Central memory CD4-positive, alpha-beta T cell (primary cell): ENCODE measurements around the gene DRC3.
A peak's percentile ranks its signal among the peaks of the same experiment; 100 is the strongest.
"Not testable (repeated sequence)": the region's sequence is repeated elsewhere in the genome, so short reads cannot be mapped to it uniquely, and the experiment has no call there.

Source experiments
- DNase-seq: peaks from one replicate; pipeline ENCODE4 v3.0.0; 2022
- total RNA-seq, 3 experiments: gene quantifications; one replicate each; lab custom pipeline; 2026; lab: John Stamatoyannopoulos, UW

Gene DRC3, protein sequence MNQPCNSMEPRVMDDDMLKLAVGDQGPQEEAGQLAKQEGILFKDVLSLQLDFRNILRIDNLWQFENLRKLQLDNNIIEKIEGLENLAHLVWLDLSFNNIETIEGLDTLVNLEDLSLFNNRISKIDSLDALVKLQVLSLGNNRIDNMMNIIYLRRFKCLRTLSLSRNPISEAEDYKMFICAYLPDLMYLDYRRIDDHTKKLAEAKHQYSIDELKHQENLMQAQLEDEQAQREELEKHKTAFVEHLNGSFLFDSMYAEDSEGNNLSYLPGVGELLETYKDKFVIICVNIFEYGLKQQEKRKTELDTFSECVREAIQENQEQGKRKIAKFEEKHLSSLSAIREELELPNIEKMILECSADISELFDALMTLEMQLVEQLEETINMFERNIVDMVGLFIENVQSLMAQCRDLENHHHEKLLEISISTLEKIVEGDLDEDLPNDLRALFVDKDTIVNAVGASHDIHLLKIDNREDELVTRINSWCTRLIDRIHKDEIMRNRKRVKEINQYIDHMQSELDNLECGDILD
- total RNA-seq, result 0.22 to 0.58 (median 0.35) reads per million in 3 experiments

- peak; percentile 100 for DNase-seq
Observed at GRCh38 chr17:17972126-17972951, at the start of gene DRC3, which contains the start of gene TOM1L2. DRC3 (plus strand) TSS chr17:17972862; CDS start chr17:17977599, 4,737 bp downstream. TOM1L2 (minus strand) TSS chr17:17972400; CDS start chr17:17972313, 87 bp downstream.

DNA sequence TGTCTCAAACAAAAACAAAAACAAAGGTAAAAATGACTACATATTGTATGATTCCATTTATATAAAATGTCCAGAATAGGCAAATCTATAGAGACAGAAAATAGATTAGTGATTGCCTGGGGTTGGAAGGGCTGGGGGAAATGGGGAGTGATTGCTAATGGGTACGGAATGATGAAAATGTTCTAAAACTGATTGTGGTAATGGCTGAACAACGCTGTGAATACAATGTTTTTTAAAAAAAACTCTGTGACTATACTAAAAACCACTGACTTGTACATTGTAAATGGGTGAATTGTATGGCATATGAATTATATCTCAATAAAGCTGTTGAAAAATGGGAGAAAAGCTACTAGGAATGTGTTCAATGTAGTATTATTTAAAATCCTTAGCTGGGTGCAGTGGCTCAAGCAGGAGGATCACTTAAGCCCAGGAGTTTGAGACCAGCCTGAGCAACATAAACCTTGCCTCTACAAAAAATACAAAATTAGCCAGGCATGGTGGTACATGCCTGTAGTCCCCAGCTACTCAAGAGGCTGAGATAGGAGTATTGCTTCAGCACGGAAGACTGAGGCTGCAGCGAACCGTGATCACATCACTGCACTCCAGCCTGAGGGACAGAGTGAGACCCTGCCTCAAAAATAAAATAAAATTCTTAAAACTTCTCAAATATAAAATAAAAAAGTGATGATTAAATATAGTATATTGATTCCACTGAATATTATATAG lies 48.4 kb upstream of the DRC3 start:
- no peak for DNase-seq

DNA sequence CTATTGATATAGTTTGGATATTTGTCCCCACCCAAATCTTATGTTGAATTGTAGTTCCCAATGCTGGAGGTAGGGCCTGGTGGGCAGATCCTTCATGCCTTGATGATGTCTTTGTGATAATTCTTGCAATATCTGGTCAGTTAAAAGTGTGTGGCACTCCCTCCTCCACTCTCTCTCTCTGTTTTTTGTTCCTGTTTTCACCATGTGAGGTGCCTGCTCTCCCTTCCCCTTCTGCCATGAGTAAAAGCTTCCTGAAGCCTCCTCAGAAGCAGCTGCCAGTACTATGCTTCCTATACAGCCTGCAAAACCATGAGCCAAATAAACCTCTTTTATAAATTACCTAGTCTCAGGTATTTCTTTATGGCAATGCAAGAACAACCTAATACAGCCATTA lies 47.8 kb upstream of the DRC3 start:
- no peak for DNase-seq

DNA sequence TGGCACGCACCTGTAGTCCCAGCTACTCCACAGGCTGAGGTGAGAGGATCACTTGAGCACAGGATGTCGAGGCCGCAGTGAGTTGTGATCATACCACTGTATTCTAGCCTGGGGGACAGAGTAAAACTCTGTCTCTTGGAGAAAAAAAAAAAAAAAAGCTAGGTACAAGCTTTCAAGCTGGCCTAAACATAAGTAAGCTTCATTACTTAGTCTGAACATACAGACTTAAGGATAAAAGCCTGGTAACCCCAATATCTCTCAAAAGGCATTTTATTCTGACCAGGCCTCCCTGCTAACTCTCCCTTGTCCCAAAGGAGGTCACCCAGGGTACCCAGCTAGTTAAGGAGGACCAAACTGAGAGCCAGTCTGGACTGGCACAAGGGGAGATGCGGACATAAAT lies 46.6 kb upstream of the DRC3 start:
- no peak for DNase-seq

DNA sequence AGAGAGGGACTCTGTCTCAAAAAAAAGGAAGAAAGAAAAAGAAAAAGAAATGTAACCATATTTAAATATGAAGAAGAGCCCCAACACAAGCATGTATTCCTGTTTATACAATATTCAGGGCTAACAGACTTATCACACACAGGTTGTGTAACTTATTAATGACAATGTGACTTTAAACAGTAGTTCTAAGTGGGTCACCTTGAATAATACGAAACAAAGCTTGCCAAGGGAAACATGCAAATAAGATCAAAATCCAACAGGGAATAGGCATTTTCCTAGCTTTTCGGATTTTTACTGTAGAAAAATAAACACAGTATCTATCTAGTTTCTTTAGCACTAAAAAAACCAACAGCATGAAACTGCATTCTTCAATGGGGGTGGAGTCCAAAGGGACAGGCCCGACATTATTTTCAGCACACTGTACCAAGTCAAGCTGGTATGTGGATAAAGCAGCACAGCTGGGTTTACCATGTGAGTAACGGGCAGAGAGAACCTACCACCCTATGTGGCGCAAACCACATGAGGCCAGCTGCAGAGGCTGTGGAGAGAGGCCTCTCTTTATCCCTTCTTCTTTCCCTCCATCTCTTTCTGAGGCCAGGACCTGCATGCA lies 45.7 kb upstream of the DRC3 start:
- no peak for DNase-seq

DNA sequence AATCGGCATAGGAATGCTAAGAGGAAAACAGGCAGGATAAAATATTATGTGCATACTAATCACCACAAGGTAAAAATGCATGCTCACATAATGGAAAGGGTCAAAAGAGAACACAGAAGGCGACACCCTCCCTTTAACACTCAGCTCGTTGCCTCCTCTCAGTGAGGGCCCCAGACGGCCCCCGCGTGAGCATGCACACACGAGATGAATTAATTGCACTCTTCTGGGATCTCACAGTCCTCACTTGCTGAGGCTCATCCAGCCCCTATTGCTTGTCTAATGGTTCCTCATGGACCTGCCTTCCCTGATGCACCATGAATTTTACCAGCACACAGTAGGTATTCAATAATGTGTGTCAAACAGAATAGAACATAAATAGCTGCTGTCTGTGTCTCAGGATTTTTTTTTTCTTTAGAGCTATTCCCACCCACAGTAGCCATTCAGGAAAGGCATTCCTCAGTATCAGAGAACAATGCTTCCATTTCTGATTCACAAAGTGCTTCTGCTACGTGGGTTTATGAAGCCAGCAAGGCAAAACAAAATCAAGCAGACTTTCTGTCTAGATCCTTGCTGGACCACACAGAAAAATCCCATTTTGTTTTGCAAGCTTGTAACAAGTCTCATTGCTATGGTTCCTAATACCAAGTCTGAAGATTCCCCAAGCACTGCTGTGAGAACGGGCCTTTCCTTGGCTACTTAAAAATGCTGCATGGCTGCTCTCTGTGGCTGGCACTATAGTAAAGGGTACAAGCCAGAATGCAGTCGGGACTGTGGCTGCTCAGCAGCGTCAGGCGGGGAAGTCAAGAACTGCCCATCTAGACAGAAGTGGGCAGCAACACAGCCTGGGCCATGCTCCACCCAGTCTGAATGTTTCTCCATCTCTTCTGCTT lies 44.0 kb upstream of the DRC3 start:
- no peak for DNase-seq

GRCh38 chr17:17929655-17930380 lies 42.8 kb upstream of the DRC3 start:
- no peak for DNase-seq

DNA sequence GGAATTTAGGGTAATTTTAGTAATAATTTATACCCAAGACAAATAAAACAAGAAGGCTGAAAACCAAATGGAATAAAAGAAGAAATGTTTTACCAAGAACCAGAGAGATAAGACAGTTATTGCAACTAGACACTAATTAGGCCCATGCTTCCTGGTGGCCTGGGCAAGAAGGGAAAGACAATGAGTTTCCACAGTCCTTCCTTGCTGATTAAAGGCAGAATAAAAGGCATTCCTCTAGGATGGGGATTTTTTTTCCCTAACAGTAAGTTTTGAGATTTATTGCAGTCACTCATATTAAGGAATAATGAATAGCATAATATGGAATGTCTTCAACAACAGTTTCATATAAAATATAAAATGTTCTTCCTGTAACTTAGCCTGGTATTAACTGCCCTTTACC lies 42.0 kb upstream of the DRC3 start:
- DNase-seq, result no peak

DNA sequence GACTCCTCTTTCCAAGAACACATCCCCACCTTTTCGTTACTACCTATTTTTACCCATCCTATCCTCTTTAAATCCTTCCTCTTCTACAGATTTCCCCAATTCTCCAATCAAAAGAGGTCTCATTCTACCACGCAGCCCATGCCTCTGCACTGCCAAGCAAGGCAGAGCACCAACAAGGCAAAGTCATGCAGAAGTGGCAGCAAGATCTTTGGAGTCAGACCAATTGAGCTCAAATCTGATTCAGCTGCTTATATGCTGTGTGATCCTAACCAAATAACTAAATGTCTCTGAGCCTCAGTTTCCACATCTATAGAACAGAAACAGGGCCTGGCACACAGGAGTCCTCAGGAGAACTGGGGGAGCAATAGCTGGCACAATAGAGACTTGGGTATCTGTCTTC lies 41.5 kb upstream of the DRC3 start:
- no peak for DNase-seq

GRCh38 chr17:17933775-17934174 lies 38.9 kb upstream of the DRC3 start:
- DNase-seq, result no peak

GRCh38 chr17:17934214-17934613 lies 38.4 kb upstream of the DRC3 start:
- DNase-seq, result no peak

GRCh38 chr17:17934806-17935205 lies 37.9 kb upstream of the DRC3 start:
- DNase-seq, result no peak

DNA sequence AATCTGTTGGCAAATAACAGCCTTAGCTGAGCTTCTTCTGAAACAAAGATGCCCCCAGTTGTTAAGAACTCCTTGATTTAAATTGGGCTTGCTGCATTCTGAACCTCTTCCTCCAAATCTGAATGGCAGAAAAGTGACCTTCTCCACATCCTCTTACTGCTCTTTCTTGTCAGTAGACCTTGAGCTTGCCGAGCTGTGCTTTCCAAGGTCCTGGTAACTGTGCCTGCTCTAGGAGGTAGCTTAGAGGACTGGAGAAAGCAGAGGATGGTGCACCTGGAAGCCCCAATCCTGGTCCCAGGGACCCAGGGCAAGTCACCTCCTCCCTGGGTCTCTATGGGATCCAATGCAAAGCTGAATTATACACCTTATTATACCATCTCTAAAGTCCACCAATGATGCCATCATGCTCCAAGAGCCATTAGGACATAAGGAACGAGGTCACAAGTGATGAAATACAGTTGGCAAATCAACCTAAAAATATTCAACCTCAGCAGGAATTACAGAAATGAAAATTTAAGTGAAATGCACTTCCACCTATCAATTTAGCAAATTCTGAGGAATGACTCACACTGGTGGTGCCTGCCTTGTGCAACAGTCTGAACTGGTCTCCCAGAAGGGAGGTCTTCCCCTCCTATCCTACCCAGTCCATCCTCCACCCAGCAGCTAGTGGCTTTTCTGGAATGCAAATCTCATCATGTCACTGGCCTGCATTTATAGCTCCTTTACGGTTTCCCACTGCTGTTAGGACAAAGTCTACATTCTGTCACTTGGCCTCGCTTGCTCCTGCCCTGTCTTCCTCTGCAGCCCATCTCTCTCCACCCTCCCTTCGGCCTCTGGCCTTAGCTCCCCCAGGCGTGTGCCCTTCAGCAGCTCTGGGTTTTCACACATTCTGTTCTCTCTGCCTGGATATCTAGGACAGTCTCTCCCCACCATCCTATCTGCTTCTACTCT lies 37.1 kb upstream of the DRC3 start:
- no peak for DNase-seq

GRCh38 chr17:17937201-17937853 lies 35.3 kb upstream of the DRC3 start:
- no peak for DNase-seq

GRCh38 chr17:17937958-17938357 lies 34.7 kb upstream of the DRC3 start:
- DNase-seq, result no peak

- DNase-seq, result no peak
Observed at GRCh38 chr17:17938388-17939107, 34.1 kb upstream of the DRC3 start.

DNA sequence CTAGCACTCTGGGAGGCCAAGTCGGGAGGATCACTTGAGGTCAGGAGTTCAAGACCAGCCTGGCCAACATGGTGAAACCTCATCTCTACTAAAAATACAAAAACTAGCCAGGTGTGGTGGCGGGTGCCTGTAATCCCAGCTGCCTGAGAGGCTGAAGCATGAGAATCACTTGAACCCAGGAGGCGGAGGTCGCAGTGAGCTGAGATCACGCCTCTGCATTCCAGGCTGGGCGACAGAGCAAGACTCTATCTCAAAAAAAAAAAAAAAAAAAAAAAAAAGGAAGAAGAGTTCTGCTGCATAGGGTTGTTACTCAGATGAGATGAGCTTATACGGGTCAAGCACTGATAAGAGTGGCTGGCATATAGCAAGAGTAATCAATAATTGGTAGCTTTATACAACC lies 32.7 kb upstream of the DRC3 start:
- not testable (repeated sequence) for DNase-seq

- no peak for DNase-seq
Observed at GRCh38 chr17:17940441-17940911, 32.2 kb upstream of the DRC3 start.
